HepG2 (cell line): ENCODE measurements around the gene WDR18. TPM values are rescaled to one million over a fixed set of nuclear protein-coding genes. Genes with fewer than 3 reads are reported as not detected.

Experiments
- ETV5 ChIP-seq: IDR thresholded peaks from 2 replicates; pipeline ENCODE4 v1.6.1; 2018; ENCODE audit warnings: missing biosample characterization, missing genetic modification reagents, inconsistent platforms, borderline replicate concordance
- FOXJ3 ChIP-seq: sonication (generic); formaldehyde crosslinking; IDR thresholded peaks from 2 replicates; pipeline ENCODE4 v1.4.0; 2020; ENCODE audit warnings: missing genetic modification reagents, mild to moderate bottlenecking, borderline replicate concordance
- FOXP1 ChIP-seq, 2 experiments: fragments of 450-650 bp in 1 of 2; IDR thresholded peaks; 2 replicates each; pipeline ENCODE4 v1.6.1; 2017 to 2018; ENCODE audit warnings: antibody characterized with exemption in 1 of 2
- HHEX ChIP-seq: IDR thresholded peaks from 2 replicates; pipeline ENCODE4 v1.6.1; 2016; ENCODE audit warnings: control low read depth
- LRRFIP1 ChIP-seq: sonication (generic); formaldehyde crosslinking; conservative IDR thresholded peaks from 2 replicates; pipeline ENCODE4 v1.4.0; 2020; ENCODE audit warnings: missing genetic modification reagents
- MEIS1 ChIP-seq: sonication (generic); formaldehyde crosslinking; IDR thresholded peaks from 2 replicates; pipeline ENCODE4 v1.9.0; 2021; ENCODE audit warnings: mild to moderate bottlenecking, missing genetic modification reagents, moderate library complexity, borderline replicate concordance
- PAX8 ChIP-seq: sonication (generic); formaldehyde crosslinking; IDR thresholded peaks from 2 replicates; pipeline ENCODE4 v1.8.0; 2022; ENCODE audit warnings: mild to moderate bottlenecking, missing genetic modification reagents, borderline replicate concordance
- RFXAP ChIP-seq: sonication (generic); formaldehyde crosslinking; IDR thresholded peaks from 2 replicates; pipeline ENCODE4 v1.4.0; 2020; ENCODE audit warnings: missing genetic modification reagents, borderline replicate concordance
- THAP11 ChIP-seq: IDR thresholded peaks from 2 replicates; pipeline ENCODE4 v1.6.1; 2016; ENCODE audit warnings: missing biosample characterization, missing genetic modification reagents
- USF2 ChIP-seq, 2 experiments: sonication (generic) in 1 of 2; formaldehyde crosslinking in 1 of 2; IDR thresholded peaks; 2 replicates each; pipeline versions ENCODE4 v1.5.1 to v1.6.1; 2011 to 2020; ENCODE audit warnings: borderline replicate concordance in 1 of 2, low read depth in 1 of 2, low read length in 1 of 2, mild to moderate bottlenecking in 1 of 2, missing genetic modification reagents in 1 of 2, moderate library complexity in 1 of 2
- ZKSCAN8 ChIP-seq: IDR thresholded peaks from 2 replicates; pipeline ENCODE4 v1.6.1; 2016; ENCODE audit warnings: borderline replicate concordance, missing genetic modification reagents, missing compliant biosample characterization
- ZNF282 ChIP-seq: fragments of 450-650 bp; IDR thresholded peaks from 2 replicates; pipeline ENCODE4 v1.6.1; 2018; ENCODE audit not compliant: partially characterized antibody
- ZNF484 ChIP-seq: sonication (generic); formaldehyde crosslinking; IDR thresholded peaks from 2 replicates; pipeline ENCODE4 v1.5.1; 2020; ENCODE audit warnings: mild to moderate bottlenecking, low read depth, missing genetic modification reagents, borderline replicate concordance
- ZNF496 ChIP-seq: sonication (generic); formaldehyde crosslinking; IDR thresholded peaks from 2 replicates; pipeline ENCODE4 v1.8.1; 2023; ENCODE audit warnings: mild to moderate bottlenecking, moderate library complexity, missing genetic modification reagents; ENCODE audit not compliant: insufficient replicate concordance
- polyA plus RNA-seq, 8 experiments: library from polyadenylated mRNA; depleted of rRNA in 3 of 8; stranded (reverse) in 7 of 8; unstranded in 1 of 8; fragments of >200 nt; fragmentation: Illumina TruSeq in 4 of 8; extraction: Trizol in 4 of 8; gene quantifications; 2 replicates each; pipeline versions ENCODE4 v1.2.1 to v1.2.3, GENCODE V29; 2011 to 2016; ENCODE audit warnings: low read depth in 4 of 8, missing spikeins in 1 of 8, mixed read lengths in 1 of 8; ENCODE audit not compliant: insufficient read depth in 1 of 8
- total RNA-seq, 5 experiments: library from RNA; depleted of rRNA; stranded (reverse); fragments of >200 nt; fragmentation: Illumina TruSeq; extraction: Trizol; gene quantifications; 2 replicates each; pipeline ENCODE4 v1.2.3, GENCODE V29; 2016; ENCODE audit warnings: low read depth in 1 of 5
- TF ChIP-seq, protein P1 (sequence below): sonication (generic); formaldehyde crosslinking; IDR thresholded peaks from 2 replicates; pipeline ENCODE4 v1.4.0; 2020; ENCODE audit warnings: missing genetic modification reagents, borderline replicate concordance
- TF ChIP-seq, protein P2 (sequence below): sonication (generic); formaldehyde crosslinking; IDR thresholded peaks from 2 replicates; pipeline ENCODE4 v1.4.0; 2020; ENCODE audit warnings: missing genetic modification reagents

WDR18 gene
- total and polyA plus RNA-seq, 2 of the 13 experiments (the other 11 are each of a cell fraction or from before 2014, with no cell fraction given), result 36.4 to 47.6 TPM

- TF ChIP-seq USF2 (IDR thresholded peaks at IDR 0.05; ENCODE audit: low read depth, low read length), result no peak
- TF ChIP-seq USF2 (CRISPR knock-in tag; IDR thresholded peaks at IDR 0.05; ENCODE audit: borderline replicate concordance), result no peak
- TF ChIP-seq PAX8 (CRISPR knock-in tag), result no peak
- TF ChIP-seq ETV5 (CRISPR knock-in tag), result peak; percentile 53; the same call in 1 of the 2 replicates
- no peak for TF ChIP-seq ZNF496 (CRISPR knock-in tag)
- no peak for TF ChIP-seq ZNF484 (CRISPR knock-in tag)
- peak; percentile 46; the same call in 1 of the 2 replicates for TF ChIP-seq MEIS1 (CRISPR knock-in tag)
- TF ChIP-seq ZKSCAN8 (CRISPR knock-in tag), result peak; percentile 41; the same call in 1 of the 2 replicates
- TF ChIP-seq, protein P1, sequence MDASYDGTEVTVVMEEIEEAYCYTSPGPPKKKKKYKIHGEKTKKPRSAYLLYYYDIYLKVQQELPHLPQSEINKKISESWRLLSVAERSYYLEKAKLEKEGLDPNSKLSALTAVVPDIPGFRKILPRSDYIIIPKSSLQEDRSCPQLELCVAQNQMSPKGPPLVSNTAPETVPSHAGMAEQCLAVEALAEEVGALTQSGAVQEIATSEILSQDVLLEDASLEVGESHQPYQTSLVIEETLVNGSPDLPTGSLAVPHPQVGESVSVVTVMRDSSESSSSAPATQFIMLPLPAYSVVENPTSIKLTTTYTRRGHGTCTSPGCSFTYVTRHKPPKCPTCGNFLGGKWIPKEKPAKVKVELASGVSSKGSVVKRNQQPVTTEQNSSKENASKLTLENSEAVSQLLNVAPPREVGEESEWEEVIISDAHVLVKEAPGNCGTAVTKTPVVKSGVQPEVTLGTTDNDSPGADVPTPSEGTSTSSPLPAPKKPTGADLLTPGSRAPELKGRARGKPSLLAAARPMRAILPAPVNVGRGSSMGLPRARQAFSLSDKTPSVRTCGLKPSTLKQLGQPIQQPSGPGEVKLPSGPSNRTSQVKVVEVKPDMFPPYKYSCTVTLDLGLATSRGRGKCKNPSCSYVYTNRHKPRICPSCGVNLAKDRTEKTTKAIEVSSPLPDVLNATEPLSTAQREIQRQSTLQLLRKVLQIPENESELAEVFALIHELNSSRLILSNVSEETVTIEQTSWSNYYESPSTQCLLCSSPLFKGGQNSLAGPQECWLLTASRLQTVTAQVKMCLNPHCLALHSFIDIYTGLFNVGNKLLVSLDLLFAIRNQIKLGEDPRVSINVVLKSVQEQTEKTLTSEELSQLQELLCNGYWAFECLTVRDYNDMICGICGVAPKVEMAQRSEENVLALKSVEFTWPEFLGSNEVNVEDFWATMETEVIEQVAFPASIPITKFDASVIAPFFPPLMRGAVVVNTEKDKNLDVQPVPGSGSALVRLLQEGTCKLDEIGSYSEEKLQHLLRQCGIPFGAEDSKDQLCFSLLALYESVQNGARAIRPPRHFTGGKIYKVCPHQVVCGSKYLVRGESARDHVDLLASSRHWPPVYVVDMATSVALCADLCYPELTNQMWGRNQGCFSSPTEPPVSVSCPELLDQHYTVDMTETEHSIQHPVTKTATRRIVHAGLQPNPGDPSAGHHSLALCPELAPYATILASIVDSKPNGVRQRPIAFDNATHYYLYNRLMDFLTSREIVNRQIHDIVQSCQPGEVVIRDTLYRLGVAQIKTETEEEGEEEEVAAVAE, result no peak; the same call in 1 of the 2 replicates
- TF ChIP-seq, protein P2, sequence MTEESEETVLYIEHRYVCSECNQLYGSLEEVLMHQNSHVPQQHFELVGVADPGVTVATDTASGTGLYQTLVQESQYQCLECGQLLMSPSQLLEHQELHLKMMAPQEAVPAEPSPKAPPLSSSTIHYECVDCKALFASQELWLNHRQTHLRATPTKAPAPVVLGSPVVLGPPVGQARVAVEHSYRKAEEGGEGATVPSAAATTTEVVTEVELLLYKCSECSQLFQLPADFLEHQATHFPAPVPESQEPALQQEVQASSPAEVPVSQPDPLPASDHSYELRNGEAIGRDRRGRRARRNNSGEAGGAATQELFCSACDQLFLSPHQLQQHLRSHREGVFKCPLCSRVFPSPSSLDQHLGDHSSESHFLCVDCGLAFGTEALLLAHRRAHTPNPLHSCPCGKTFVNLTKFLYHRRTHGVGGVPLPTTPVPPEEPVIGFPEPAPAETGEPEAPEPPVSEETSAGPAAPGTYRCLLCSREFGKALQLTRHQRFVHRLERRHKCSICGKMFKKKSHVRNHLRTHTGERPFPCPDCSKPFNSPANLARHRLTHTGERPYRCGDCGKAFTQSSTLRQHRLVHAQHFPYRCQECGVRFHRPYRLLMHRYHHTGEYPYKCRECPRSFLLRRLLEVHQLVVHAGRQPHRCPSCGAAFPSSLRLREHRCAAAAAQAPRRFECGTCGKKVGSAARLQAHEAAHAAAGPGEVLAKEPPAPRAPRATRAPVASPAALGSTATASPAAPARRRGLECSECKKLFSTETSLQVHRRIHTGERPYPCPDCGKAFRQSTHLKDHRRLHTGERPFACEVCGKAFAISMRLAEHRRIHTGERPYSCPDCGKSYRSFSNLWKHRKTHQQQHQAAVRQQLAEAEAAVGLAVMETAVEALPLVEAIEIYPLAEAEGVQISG, result peak; percentile 78
- no peak for TF ChIP-seq FOXP1 (IDR thresholded peaks at IDR 0.05)
- no peak for TF ChIP-seq FOXP1 (CRISPR knock-in tag; IDR thresholded peaks at IDR 0.05)
- no peak for TF ChIP-seq HHEX (CRISPR knock-in tag)
- 0 out of 2 replicates have a peak, but pooled peaks have one; percentile 15 for TF ChIP-seq THAP11 (CRISPR knock-in tag)
- no peak for TF ChIP-seq ZNF282
- TF ChIP-seq RFXAP, result no peak
- no peak for TF ChIP-seq LRRFIP1 (CRISPR knock-in tag)
- no peak for TF ChIP-seq FOXJ3 (CRISPR knock-in tag)
These were observed 9.3 kb downstream of the WDR18 start (continued) for GRCh38 chr19:993361-993830.
